GM23338 (cell line): Measurements from ENCODE around the gene LIPM. TPM values are rescaled to one million over a fixed set of nuclear protein-coding genes. Genes with fewer than 3 reads are reported as not detected.

Experiments used
- ATAC-seq: fragments of 200-7000 bp; cut with Tn5 transposase; 3 replicates; pipeline ENCODE4 v1.9.1; 2020
- DNase-seq: peaks from one replicate; pipeline ENCODE4 v3.0.0-alpha.2; 2015; ENCODE audit warnings: low spot score
- H2AFZ ChIP-seq: fragments of 200-600 bp; sonication (generic); 2 replicates; pipeline ENCODE4 v1.8.0; 2016; ENCODE audit warnings: antibody characterized with exemption, mild to moderate bottlenecking, moderate library complexity
- H3F3A ChIP-seq: fragments of 200-600 bp; sonication (generic); replicated peaks from 2 replicates; pipeline ENCODE4 v1.8.0; 2017; ENCODE audit warnings: antibody characterized with exemption, mixed run types, low read depth
- H3K27ac ChIP-seq: fragments of 200-600 bp; sonication (generic); 2 replicates; pipeline ENCODE4 v1.6.1; 2016; ENCODE audit warnings: low read depth
- H3K27me3 ChIP-seq: fragments of 200-600 bp; sonication (generic); 2 replicates; pipeline ENCODE4 v1.8.0; 2016; ENCODE audit warnings: mild to moderate bottlenecking, mixed run types, moderate library complexity; ENCODE audit not compliant: insufficient read depth
- H3K36me3 ChIP-seq: fragments of 200-600 bp; sonication (generic); 2 replicates; pipeline ENCODE4 v1.8.0; 2016; ENCODE audit warnings: mild to moderate bottlenecking; ENCODE audit not compliant: insufficient read depth
- H3K4me1 ChIP-seq: fragments of 200-600 bp; sonication (generic); 2 replicates; pipeline ENCODE4 v1.8.0; 2016; ENCODE audit warnings: mild to moderate bottlenecking, moderate library complexity; ENCODE audit not compliant: insufficient read depth
- H3K4me2 ChIP-seq: fragments of 200-600 bp; sonication (generic); 2 replicates; pipeline ENCODE4 v1.7.1; 2017; ENCODE audit warnings: mixed run types
- H3K4me3 ChIP-seq: fragments of 200-600 bp; sonication (generic); 2 replicates; pipeline ENCODE4 v1.6.1; 2016; ENCODE audit warnings: mixed run types
- H3K79me2 ChIP-seq: fragments of 200-600 bp; sonication (generic); replicated peaks from 2 replicates; pipeline ENCODE4 v1.8.0; 2017; ENCODE audit warnings: mild to moderate bottlenecking; ENCODE audit not compliant: insufficient read depth
- H3K9me2 ChIP-seq: fragments of 200-600 bp; sonication (generic); 2 replicates; pipeline ENCODE4 v1.8.0; 2017; ENCODE audit not compliant: insufficient read depth
- H4K20me1 ChIP-seq: fragments of 200-600 bp; sonication (generic); replicated peaks from 2 replicates; pipeline ENCODE4 v1.8.0; 2017; ENCODE audit warnings: mild to moderate bottlenecking; ENCODE audit not compliant: insufficient read depth
- H3K27ac Mint-ChIP-seq: 2 replicates; pipeline ENCODE4 v1.8.0; 2020; ENCODE audit warnings: inconsistent platforms, mild to moderate bottlenecking, moderate library complexity, mixed read lengths
- H3K27me3 Mint-ChIP-seq: 3 replicates; pipeline ENCODE4 v1.8.0; 2022; ENCODE audit warnings: low read depth, mild to moderate bottlenecking, moderate library complexity, mixed read lengths, inconsistent platforms; ENCODE audit not compliant: insufficient read depth, poor library complexity
- H3K36me3 Mint-ChIP-seq: 3 replicates; pipeline ENCODE4 v1.8.0; 2021; ENCODE audit warnings: low read depth, mild to moderate bottlenecking, inconsistent platforms, moderate library complexity, mixed read lengths
- H3K4me1 Mint-ChIP-seq: 3 replicates; pipeline ENCODE4 v1.8.0; 2020; ENCODE audit warnings: mild to moderate bottlenecking, inconsistent platforms, mixed read lengths
- H3K4me3 Mint-ChIP-seq: 3 replicates; pipeline ENCODE4 v1.8.0; 2021; ENCODE audit warnings: moderate library complexity, mild to moderate bottlenecking, inconsistent platforms, mixed read lengths
- H3K9me3 Mint-ChIP-seq: 3 replicates; pipeline ENCODE4 v1.8.0; 2020; ENCODE audit warnings: moderate library complexity, mild to moderate bottlenecking, inconsistent platforms, mixed read lengths
- CREB1 ChIP-seq: fragments of 250-450 bp; sonication (Bioruptor Pico); IDR thresholded peaks from 2 replicates; pipeline ENCODE4 v1.5.0; 2020; ENCODE audit warnings: low read depth, mild to moderate bottlenecking, moderate library complexity
- CTCF ChIP-seq, 2 experiments: fragments of 200-600 bp in 1 of 2; sonication (generic) in 1 of 2; conservative IDR thresholded peaks; 2 replicates each; pipeline versions ENCODE4 v1.5.1 to v1.6.1; 2016 to 2017; ENCODE audit warnings: antibody characterized with exemption in 2 of 2, low read depth in 2 of 2, mild to moderate bottlenecking in 2 of 2, moderate library complexity in 1 of 2
- ETS1 ChIP-seq: IDR thresholded peaks from 2 replicates; pipeline ENCODE4 v1.6.1; 2016; ENCODE audit warnings: antibody characterized with exemption
- EZH2 ChIP-seq: fragments of 200-600 bp; sonication (generic); IDR thresholded peaks from one replicate; pipeline ENCODE4 v1.8.0; 2017; ENCODE audit warnings: antibody characterized with exemption, mild to moderate bottlenecking, low read depth; ENCODE audit not compliant: unreplicated experiment
- EZH2phosphoT487 ChIP-seq: fragments of 200-600 bp; sonication (generic); IDR thresholded peaks from one replicate; pipeline ENCODE4 v1.8.1; 2018; ENCODE audit warnings: antibody characterized with exemption; ENCODE audit not compliant: unreplicated experiment
- JUNB ChIP-seq: IDR thresholded peaks from one replicate; pipeline ENCODE4 v1.6.1; 2016; ENCODE audit warnings: antibody characterized with exemption; ENCODE audit not compliant: unreplicated experiment
- NANOG ChIP-seq: IDR thresholded peaks from 2 replicates; pipeline ENCODE4 v1.6.1; 2016; ENCODE audit warnings: antibody characterized with exemption, borderline replicate concordance
- POLR2AphosphoS5 ChIP-seq: IDR thresholded peaks from 2 replicates; pipeline ENCODE4 v1.6.1; 2016; ENCODE audit warnings: antibody characterized with exemption, low read depth
- REST ChIP-seq: IDR thresholded peaks from one replicate; pipeline ENCODE4 v1.6.1; 2018; ENCODE audit warnings: antibody characterized with exemption; ENCODE audit not compliant: unreplicated experiment
- STAT1 ChIP-seq: IDR thresholded peaks from one replicate; pipeline ENCODE4 v1.6.1; 2016; ENCODE audit warnings: antibody characterized with exemption; ENCODE audit not compliant: unreplicated experiment
- ZNF114 ChIP-seq: fragments of 250-450 bp; sonication (Bioruptor Pico); IDR thresholded peaks from 2 replicates; pipeline ENCODE4 v1.5.0; 2020; ENCODE audit warnings: mild to moderate bottlenecking, moderate library complexity
- ZNF331 ChIP-seq: fragments of 250-450 bp; sonication (Bioruptor Pico); IDR thresholded peaks from 2 replicates; pipeline ENCODE4 v1.5.0; 2020; ENCODE audit warnings: low read depth, mild to moderate bottlenecking, moderate library complexity
- ZNF462 ChIP-seq: fragments of 250-450 bp; sonication (Bioruptor Pico); IDR thresholded peaks from 2 replicates; pipeline ENCODE4 v1.5.0; 2020; ENCODE audit warnings: mild to moderate bottlenecking, moderate library complexity
- polyA plus RNA-seq: library from polyadenylated mRNA; unstranded; fragments of >200 nt; fragmentation: Nextera tagmentation; extraction: Ambion mirVana; gene quantifications from 2 replicates; pipeline ENCODE4 v1.2.1, GENCODE V29; 2016
- total RNA-seq: library from RNA; depleted of rRNA; stranded (reverse); fragments of >200 nt; shearing (Covaris generic); gene quantifications from 2 replicates; pipeline ENCODE4 v1.2.3, GENCODE V29; 2014

The LIPM gene
- total and polyA plus RNA-seq, 2 experiments from 2014 or later: not detected

GRCh38 chr10:88840881-88841280 is 38.4 kb downstream of the LIPM start:
- no peaks in the 10 kb centered on the region for H4K20me1 ChIP-seq
- no peak overlapping the region for H3K27ac Mint-ChIP-seq
- no peaks in the 10 kb centered on the region for H3K9me2 ChIP-seq
- H3K4me1 ChIP-seq: no peaks in the 10 kb centered on the region
- H3F3A ChIP-seq: no peaks in the 10 kb centered on the region
- no peaks in the 10 kb centered on the region for H3K79me2 ChIP-seq
- H3K9me3 Mint-ChIP-seq: no peaks in the 10 kb centered on the region
- TF ChIP-seq JUNB (no peak), ZNF462 (no peak), REST (no peak), CREB1 (CRISPR knock-in tag) (no peak), NANOG (no peak), POLR2AphosphoS5 (no peak), ETS1 (no peak), ZNF114 (CRISPR knock-in tag) (no peak), EZH2 (no peak), STAT1 (no peak), EZH2phosphoT487 (no peak), ZNF331 (CRISPR knock-in tag) (no peak), CTCF (conservative IDR thresholded peaks at IDR 0.05; ENCODE audit: low read depth in 2 of 2) (no peak)
- H3K4me3 ChIP-seq: no peak overlapping the region
- ATAC-seq: no peak
- no peaks in the 10 kb centered on the region for H3K4me1 Mint-ChIP-seq
- no peaks in the 10 kb centered on the region for H3K36me3 Mint-ChIP-seq
- no peak overlapping the region for H3K27ac ChIP-seq
- no peaks in the 10 kb centered on the region for H3K36me3 ChIP-seq
- no peak overlapping the region for H3K4me2 ChIP-seq
- no peaks in the 10 kb centered on the region for H3K27me3 ChIP-seq
- no peak for DNase-seq
- H2AFZ ChIP-seq: no peak overlapping the region
- no peak overlapping the region for H3K4me3 Mint-ChIP-seq
- H3K27me3 Mint-ChIP-seq: no peaks in the 10 kb centered on the region
